Esophagus muscularis mucosa (tissue), 4 donors: Measurements from ENCODE around the gene CTDSPL. TPM values are rescaled to one million over a fixed set of nuclear protein-coding genes. Genes with fewer than 3 reads are reported as not detected.
A peak's percentile ranks its signal among the peaks of the same experiment; 100 is the strongest.

Source experiments
- DNase-seq: peaks from one replicate; pipeline ENCODE4 v3.0.0-alpha.2; 2017; ENCODE audit errors: extremely low spot score
- H3K27ac ChIP-seq, 4 donors: fragments of 200-600 bp; sonication (generic); replicated peaks in 1 of 4; 1 replicate in 3 of 4; 2 replicates in 1 of 4; pipeline ENCODE4 v1.5.1; 2016 to 2019; ENCODE audit warnings: mild to moderate bottlenecking in 1 of 4
- H3K27me3 ChIP-seq, 4 donors: fragments of 200-600 bp; sonication (generic); one replicate each; pipeline versions ENCODE4 v1.5.1 to v1.6.0; 2016 to 2019
- H3K36me3 ChIP-seq, 4 donors: fragments of 200-600 bp; sonication (generic); one replicate each; pipeline ENCODE4 v1.5.1; 2016 to 2019
- H3K4me1 ChIP-seq, 4 donors: fragments of 200-600 bp; sonication (generic); one replicate each; pipeline ENCODE4 v1.5.1; 2016 to 2019
- H3K4me3 ChIP-seq, 4 donors: fragments of 200-600 bp; sonication (generic); 1 replicate in 2 of 4; 2 replicates in 2 of 4; pipeline ENCODE4 v1.5.1; 2016 to 2019; ENCODE audit warnings: mild to moderate bottlenecking in 4 of 4, moderate library complexity in 1 of 4
- H3K9me3 ChIP-seq, 4 donors: fragments of 200-600 bp; sonication (generic); 1 replicate in 3 of 4; 2 replicates in 1 of 4; pipeline ENCODE4 v1.5.1; 2016 to 2019
- CTCF ChIP-seq, 3 experiments: fragments of 200-600 bp in 2 of 3; fragments of 450-650 bp in 1 of 3; sonication (generic) in 2 of 3; IDR thresholded peaks; one replicate each; pipeline ENCODE4 v1.5.1; 2017 to 2019; ENCODE audit warnings: antibody characterized with exemption in 3 of 3, mild to moderate bottlenecking in 2 of 3, moderate library complexity in 1 of 3
- EP300 ChIP-seq: sonication (generic); formaldehyde crosslinking; IDR thresholded peaks from one replicate; pipeline ENCODE4 v1.6.1; 2017; ENCODE audit warnings: antibody characterized with exemption
- POLR2A ChIP-seq: fragments of 450-650 bp; IDR thresholded peaks from one replicate; pipeline ENCODE4 v1.6.1; 2017; ENCODE audit warnings: antibody characterized with exemption, moderate library complexity, mild to moderate bottlenecking, low read depth
- POLR2AphosphoS5 ChIP-seq, 2 donors: sonication (generic); formaldehyde crosslinking; IDR thresholded peaks; one replicate each; pipeline ENCODE4 v1.6.1; 2017; ENCODE audit warnings: antibody characterized with exemption in 2 of 2
- WGBS: methylation state at CpG from one replicate; pipeline ENCODE4 v1.1.5; 2018; 5-methylcytosine and 5-hydroxymethylcytosine counted together
- intact Hi-C: fragments of 100-400 bp; cut with DNase I; formaldehyde crosslinking; loops from one replicate; pipeline ENCODE4 v1.15.1; 2023
- total RNA-seq, 4 donors: library from RNA; depleted of rRNA; stranded (reverse); fragments of >200 nt; gene quantifications; one replicate each; pipeline versions ENCODE4 v1.1.0 to v1.2.1, GENCODE V29; 2016

CTDSPL gene
- total RNA-seq, 4 donors from 2014 or later: 39.9 to 60.6 (median 54.6) TPM

DNA sequence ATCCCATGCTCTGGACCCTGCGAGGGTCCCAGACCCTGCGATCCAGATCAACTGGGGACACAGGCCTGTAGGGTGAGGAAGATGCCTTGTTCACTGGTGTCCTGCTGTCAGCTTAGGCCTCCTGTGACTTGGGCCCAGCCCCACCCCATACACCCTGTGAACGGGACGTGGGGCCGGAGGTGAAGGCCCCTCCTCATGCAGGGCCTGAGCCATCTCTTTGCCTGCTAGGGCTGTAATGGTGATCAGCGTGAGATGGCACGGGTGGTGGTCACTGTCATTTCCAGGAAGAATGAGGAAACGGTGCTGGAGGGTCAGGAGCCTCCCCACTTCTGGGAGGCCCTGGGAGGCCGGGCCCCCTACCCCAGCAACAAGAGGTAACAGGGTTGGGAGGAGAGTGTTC lies 141.3 kb downstream of the CTDSPL start:
- intact Hi-C loops: loop anchor here (5.0 kb wide), 1 partner anchor 39 kb away; no protein-coding TSS in a partner anchor
- Histone ChIP-seq H3K9me3 (no peaks in the 10 kb centered on the region), H3K4me3 (no peak overlapping the region), H3K27me3 (no peaks in the 10 kb centered on the region), H3K4me1 (peaks cover 12 to 35% (median 29%) of the 10 kb centered on the region in 4 donors), H3K36me3 (peaks cover 0 to 49% (median 29%) of the 10 kb centered on the region in 4 donors), H3K27ac (no peak overlapping the region)
- TF ChIP-seq POLR2A: no peak
- no peak for TF ChIP-seq CTCF (IDR thresholded peaks at IDR 0.05)
- no peak for TF ChIP-seq POLR2AphosphoS5 (IDR thresholded peaks at IDR 0.05)
- no peak for TF ChIP-seq EP300
- no peak for DNase-seq
- 74% methylated on average over 5 of the region's 9 CpGs for WGBS

DNA sequence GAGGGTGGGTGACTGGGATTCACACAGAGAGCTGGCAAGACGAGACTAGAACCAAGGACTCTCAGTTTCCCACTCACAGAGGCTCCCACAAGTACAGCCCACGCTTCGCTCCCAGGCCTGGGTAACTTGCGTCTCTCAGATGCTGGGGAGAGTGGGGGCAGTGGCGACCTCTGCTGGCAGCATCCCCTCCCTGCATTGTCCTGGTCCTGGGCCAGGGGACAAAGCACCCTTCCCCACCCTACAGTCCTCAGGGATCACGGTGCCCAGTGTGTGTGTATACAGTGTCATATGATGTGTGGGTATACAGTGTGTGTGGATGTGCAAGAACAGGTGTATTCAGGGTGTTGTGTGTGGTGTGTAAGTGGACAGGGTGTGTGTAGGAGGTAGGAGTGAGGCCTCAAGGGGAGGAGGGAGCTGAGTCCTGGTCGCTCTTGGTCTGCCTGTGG lies 141.7 kb downstream of the CTDSPL start:
- peak; percentile 94 for DNase-seq
- Histone ChIP-seq H3K36me3 (peaks cover 0 to 53% (median 33%) of the 10 kb centered on the region in 4 donors), H3K27me3 (no peaks in the 10 kb centered on the region), H3K4me1 (peaks cover 7 to 30% (median 25%) of the 10 kb centered on the region in 4 donors), H3K27ac (peak overlapping the region in 2 of 4 donors; percentile 31 to 57), H3K4me3 (no peak overlapping the region), H3K9me3 (no peaks in the 10 kb centered on the region)
- intact Hi-C loops: loop anchor here (5.0 kb wide), 1 partner anchor 39 kb away; no protein-coding TSS in a partner anchor
- TF ChIP-seq EP300 (no peak), CTCF (IDR thresholded peaks at IDR 0.05) (peak; percentile 70 to 85 (median 76)), POLR2AphosphoS5 (IDR thresholded peaks at IDR 0.05) (no peak), POLR2A (no peak)
- WGBS: 50% methylated on average over 4 of the region's 7 CpGs

- TF ChIP-seq POLR2AphosphoS5 (IDR thresholded peaks at IDR 0.05) (no peak), EP300 (no peak), CTCF (IDR thresholded peaks at IDR 0.05) (no peak), POLR2A (no peak)
- intact Hi-C loops: loop anchor here (5.0 kb wide), 1 partner anchor 38 kb away; no protein-coding TSS in a partner anchor
- Histone ChIP-seq H3K36me3 (peaks cover 0 to 59% (median 39%) of the 10 kb centered on the region in 4 donors), H3K27ac (peak overlapping the region in 2 of 4 donors; percentile 31 to 57), H3K4me1 (peaks cover 6 to 27% (median 21%) of the 10 kb centered on the region in 4 donors), H3K9me3 (no peaks in the 10 kb centered on the region), H3K4me3 (no peak overlapping the region), H3K27me3 (no peaks in the 10 kb centered on the region)
- WGBS: 90% methylated on average over 8 of the region's 11 CpGs
- DNase-seq: no peak
Measured at GRCh38 chr3:38003817-38004414, 142.2 kb downstream of the CTDSPL start.

DNA sequence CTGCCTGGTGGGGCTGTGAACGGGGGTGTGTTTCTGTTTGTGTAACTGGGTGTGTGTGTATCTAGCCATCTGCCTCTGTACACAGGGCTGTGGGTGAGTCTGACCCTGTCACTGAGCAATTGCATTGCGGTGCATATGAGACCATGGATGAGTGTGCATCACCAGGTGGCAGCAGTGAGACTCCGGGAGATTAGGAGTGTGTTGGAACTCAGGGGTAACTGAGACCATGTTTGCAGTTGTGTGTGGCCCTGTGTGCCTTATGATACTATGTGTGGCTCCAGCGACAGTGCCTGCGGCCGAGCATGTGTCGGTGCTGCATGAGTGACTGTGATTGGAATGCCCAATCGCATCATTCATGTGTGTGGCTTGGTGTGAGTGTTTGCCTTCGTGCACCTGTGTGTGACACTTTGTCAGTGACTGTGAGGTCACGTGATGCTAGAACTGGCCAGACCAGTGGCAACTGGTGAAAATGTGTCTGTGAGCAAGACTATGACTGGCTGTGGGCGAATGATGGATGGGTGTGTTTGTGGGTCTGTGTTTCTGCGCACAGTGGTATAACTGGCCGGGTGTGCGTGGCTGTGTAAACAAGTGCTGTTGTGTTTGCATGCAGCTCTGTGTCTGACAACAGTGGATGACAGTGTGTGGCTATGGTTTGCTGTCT lies 142.9 kb downstream of the CTDSPL start:
- Histone ChIP-seq H3K27ac (peak overlapping the region in 2 of 4 donors; percentile 31 to 57), H3K4me1 (peaks cover under 1 to 22% (median 16%) of the 10 kb centered on the region in 4 donors), H3K9me3 (no peaks in the 10 kb centered on the region), H3K36me3 (peaks cover 0 to 65% (median 44%) of the 10 kb centered on the region in 4 donors), H3K4me3 (no peak overlapping the region), H3K27me3 (no peaks in the 10 kb centered on the region)
- intact Hi-C loops: loop anchor here (5.0 kb wide), 1 partner anchor 38 kb away; no protein-coding TSS in a partner anchor
- peak in 1 of 2 donors; percentile 20 for TF ChIP-seq POLR2AphosphoS5 (IDR thresholded peaks at IDR 0.05)
- TF ChIP-seq CTCF (IDR thresholded peaks at IDR 0.05): peak; percentile 53 to 69 (median 60)
- TF ChIP-seq EP300: no peak
- no peak for TF ChIP-seq POLR2A
- DNase-seq: no peak
- WGBS: 65% methylated on average over 11 of the region's 14 CpGs
